GM12801 (cell line): ENCODE results near the gene AOC2.

Experiments used
- TF ChIP-seq, protein P1 (sequence below): IDR thresholded peaks from one replicate; pipeline ENCODE4 v1.5.1; 2011; ENCODE audit warnings: control low read depth; ENCODE audit not compliant: insufficient read length; ENCODE audit errors: extremely low read depth

AOC2 gene

DNA sequence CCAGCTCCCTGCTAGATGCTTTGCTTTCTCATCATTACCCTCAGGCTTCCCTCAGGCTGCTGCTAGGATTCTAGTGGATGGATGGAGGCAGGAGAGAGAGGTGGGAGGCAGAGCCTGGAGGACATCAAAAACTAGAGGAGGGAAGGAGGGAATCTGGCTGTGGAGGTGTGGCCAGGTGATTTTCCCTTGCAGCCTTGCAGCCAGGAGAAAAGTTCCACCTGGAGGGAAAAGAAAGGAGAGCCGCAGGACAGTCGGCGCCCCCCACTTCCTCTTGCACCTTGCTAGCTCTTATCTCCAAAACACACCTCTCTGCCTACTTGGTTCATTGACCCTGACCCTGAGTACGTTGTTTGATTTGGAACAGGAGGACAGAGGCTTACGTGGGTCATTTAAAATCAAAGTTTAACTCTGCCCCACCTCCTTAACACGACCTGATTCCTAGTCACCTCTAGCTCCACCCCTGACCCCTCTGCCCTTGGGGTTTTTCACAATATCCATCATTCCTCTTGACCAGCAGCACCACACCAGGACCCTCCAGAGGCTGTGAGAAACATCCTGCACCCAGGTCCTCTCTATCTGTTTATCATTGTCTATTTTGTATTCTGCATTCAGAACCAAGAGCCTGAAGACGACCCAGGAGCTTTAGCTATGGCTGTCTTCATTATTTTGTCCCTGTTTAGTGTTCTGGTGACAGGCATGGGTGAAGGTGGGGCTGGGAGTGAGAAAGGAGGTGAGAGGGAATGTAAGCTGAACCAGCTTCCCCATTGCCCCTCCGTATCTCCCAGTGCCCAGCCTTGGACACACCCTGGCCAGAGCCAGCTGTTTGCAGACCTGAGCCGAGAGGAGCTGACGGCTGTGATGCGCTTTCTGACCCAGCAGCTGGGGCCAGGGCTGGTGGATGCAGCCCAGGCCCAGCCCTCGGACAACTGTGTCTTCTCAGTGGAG is 22.5 kb downstream of the AOC2 start:
- TF ChIP-seq, protein P1, sequence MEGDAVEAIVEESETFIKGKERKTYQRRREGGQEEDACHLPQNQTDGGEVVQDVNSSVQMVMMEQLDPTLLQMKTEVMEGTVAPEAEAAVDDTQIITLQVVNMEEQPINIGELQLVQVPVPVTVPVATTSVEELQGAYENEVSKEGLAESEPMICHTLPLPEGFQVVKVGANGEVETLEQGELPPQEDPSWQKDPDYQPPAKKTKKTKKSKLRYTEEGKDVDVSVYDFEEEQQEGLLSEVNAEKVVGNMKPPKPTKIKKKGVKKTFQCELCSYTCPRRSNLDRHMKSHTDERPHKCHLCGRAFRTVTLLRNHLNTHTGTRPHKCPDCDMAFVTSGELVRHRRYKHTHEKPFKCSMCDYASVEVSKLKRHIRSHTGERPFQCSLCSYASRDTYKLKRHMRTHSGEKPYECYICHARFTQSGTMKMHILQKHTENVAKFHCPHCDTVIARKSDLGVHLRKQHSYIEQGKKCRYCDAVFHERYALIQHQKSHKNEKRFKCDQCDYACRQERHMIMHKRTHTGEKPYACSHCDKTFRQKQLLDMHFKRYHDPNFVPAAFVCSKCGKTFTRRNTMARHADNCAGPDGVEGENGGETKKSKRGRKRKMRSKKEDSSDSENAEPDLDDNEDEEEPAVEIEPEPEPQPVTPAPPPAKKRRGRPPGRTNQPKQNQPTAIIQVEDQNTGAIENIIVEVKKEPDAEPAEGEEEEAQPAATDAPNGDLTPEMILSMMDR, result no peak

DNA sequence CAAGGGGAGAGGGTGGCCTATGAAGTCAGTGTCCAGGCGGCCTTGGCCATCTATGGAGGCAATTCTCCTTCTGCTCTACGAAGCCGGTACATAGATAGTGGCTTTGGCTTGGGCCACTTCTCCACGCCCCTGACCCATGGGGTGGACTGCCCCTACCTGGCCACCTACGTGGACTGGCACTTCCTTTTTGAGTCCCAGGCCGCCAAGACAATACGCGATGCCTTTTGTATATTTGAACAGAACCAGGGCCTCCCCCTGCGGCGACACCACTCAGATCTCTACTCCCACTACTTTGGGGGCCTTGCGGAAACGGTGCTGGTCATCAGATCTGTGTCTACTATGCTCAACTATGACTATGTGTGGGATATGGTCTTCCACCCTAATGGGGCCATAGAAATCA is 24.0 kb downstream of the AOC2 start:
- TF ChIP-seq, protein P1, result no peak

DNA sequence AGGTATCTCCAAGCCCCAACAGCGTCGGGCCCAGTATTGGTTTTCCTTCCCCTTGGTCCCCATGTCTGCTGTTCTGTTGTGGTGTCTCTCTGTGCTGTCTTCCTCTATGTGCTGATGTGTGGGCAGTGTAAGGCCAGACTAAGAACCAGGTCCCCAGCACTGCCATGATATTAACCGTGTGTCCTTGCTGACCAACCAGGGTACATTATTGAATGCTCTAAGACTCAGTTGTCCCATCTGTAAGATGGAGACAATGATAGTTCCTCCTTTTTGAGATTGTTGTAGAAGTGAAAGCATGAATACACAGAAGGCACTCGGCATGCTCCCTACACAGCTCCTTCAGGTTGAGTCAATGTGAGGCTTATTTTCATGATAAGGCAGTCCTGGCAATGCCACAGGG is 27.3 kb downstream of the AOC2 start:
- TF ChIP-seq, protein P1, result no peak

DNA sequence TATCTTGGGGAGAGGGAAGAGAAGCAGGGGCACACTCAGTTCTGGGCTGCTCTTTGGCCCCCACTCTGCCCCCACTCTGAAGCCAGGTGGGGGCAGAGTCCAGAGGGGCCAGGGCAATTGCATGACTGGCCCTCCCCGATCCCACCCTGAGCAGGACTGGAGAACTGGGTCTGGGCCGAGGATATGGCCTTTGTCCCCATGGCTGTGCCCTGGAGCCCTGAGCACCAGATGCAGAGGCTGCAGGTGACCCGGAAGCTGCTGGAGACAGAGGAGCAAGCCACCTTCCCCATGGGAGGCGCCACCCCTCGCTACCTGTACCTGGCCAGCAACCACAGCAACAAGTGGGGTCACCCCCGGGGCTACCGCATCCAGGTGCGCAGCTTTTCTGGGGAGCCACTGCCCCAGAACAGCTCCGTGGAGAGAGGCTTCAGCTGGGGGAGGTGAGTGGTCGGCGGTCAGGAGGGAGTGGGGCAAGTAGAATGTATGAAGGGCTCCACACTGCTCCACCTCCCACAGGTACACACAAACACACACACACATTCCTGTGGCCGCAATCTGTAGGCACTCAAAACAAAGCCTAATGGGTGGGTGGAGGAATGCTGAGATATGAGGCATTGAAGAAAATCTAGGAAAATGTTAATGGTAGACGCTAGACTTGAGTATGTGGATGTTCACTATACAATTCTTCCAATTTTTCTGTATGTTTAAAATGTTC is 28.0 kb downstream of the AOC2 start:
- TF ChIP-seq, protein P1, result no peak

DNA sequence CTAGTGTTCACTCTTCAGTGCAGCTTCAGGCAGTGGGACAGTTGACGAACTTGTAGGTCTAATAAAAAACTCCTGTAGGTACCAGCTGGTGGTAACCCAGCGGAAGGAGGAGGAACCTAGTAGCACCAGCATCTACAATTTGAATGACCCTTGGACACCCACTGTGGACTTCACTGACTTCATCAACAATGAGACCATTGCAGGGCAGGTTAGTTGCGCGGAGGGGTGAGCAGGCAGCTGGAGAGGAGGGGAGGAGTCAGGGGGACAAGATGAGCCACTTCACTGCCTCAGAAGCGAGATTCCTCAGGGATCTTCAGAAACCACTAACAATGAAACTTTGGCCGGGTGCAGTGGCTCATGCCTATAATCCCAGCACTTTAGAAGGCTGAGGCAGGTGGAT is 28.9 kb downstream of the AOC2 start:
- TF ChIP-seq, protein P1, result no peak

DNA sequence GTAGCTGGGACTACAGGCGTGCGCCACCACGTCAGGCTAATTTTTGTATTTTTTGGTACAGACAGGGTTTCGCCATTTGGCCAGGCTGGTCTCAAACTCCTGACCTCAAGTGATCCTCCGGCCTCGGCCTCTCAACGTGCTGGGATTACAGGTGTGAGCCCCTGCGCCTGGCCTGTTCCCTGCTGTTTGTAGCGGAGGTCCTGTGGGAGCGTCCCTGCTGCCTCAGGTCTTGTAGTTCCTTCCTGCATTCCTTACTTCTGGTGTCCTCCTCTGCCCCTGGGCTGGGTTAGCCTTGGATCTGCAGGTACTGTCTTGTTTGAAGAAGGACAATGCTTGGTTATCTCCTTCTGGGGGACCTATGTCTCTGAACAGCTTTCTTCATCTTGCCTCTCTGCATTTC is 32.7 kb downstream of the AOC2 start:
- TF ChIP-seq, protein P1, result no peak

DNA sequence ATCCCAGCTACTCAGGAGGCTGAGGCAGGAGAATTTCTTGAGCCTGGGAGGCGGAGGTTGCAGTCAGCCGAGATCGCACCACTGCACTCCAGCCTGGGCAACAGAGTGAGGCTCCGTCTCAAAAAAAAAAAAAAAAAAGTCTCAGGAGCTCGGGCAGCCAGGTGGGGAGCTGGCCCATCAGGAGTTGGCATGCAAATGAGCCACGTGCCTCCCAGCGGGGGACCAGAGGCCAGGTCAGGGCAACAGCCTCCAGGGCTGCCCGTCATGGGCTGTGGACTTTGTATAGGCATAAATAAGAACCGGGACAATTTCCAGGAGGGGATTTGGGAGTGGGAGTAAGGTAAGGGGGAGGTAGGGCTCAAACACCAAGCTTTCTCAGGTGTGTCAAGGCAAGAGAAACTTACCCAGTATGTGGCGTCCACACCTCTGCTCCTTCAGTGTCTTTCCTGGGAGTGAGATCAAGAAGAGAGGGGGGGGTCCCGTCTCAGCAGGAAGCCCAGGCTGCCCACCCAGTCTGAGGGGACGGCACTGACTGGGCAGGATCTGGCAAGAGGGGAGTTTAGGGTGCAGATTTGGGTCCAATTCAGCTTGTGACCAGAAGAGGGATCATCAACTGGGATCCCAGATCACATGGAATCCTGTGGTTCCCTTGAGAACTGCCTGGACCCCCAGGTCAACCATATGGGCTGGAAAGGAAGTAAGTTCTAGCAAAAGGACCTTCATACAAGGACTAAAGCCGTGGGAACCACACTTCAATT is 33.9 kb downstream of the AOC2 start:
- TF ChIP-seq, protein P1, result no peak
